IgD-negative memory B cell (primary cell): ENCODE measurements around the gene CCDC90B. TPM values are rescaled to one million over a fixed set of nuclear protein-coding genes. Genes with fewer than 3 reads are reported as not detected.

Experiments used
- H3K27ac Mint-ChIP-seq, 3 donors: one replicate each; pipeline ENCODE4 v1.8.0; 2020 to 2022; ENCODE audit warnings: mild to moderate bottlenecking in 3 of 3, mixed read lengths in 3 of 3, moderate library complexity in 1 of 3
- H3K27me3 Mint-ChIP-seq: one replicate; pipeline ENCODE4 v1.8.0; 2021; ENCODE audit warnings: mixed read lengths
- H3K36me3 Mint-ChIP-seq: one replicate; pipeline ENCODE4 v1.8.0; 2020; ENCODE audit warnings: mild to moderate bottlenecking, mixed read lengths
- H3K4me1 Mint-ChIP-seq, 3 donors: one replicate each; pipeline ENCODE4 v1.8.0; 2020 to 2022; ENCODE audit warnings: mixed read lengths in 3 of 3, mild to moderate bottlenecking in 1 of 3
- H3K4me3 Mint-ChIP-seq, 4 donors: one replicate each; pipeline ENCODE4 v1.8.0; 2020 to 2022; ENCODE audit warnings: mild to moderate bottlenecking in 4 of 4, mixed read lengths in 4 of 4, moderate library complexity in 3 of 4
- H3K9me3 Mint-ChIP-seq, 3 donors: one replicate each; pipeline ENCODE4 v1.8.0; 2020 to 2021; ENCODE audit warnings: mixed read lengths in 3 of 3, mild to moderate bottlenecking in 1 of 3
- polyA plus RNA-seq: library from polyadenylated mRNA; unstranded; fragments of 300-500 nt; fragmentation: Illumina TruSeq; gene quantifications from one replicate; pipeline ENCODE4 v1.2.3, GENCODE V29; 2021

CCDC90B gene
- polyA plus RNA-seq, 1 donor from 2014 or later = 58.3 TPM

DNA sequence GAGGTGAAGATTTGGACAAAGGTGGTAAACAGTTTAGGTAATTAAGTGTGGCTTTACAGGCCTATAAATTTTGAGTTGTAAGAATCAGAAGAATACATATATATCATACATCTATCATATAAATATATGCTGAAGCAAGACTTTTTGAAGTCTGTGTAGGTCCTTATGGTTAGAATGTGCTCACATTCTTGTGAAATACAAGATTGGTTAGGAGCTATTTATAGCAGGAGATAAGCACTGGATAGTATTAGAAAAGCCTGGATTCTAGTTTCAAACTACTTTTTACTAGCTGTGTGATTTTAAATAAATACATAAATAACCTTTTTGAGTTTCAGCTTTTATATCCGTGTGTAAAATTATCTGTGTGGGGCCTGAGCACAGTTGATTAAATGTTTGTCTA is 50.3 kb downstream of the CCDC90B start:
- H3K27ac Mint-ChIP-seq = peak overlapping the region in 1 of 3 donors; percentile 68
- H3K36me3 Mint-ChIP-seq = peaks cover 5% of the 10 kb centered on the region
- H3K9me3 Mint-ChIP-seq = peaks cover 0 to 1% (median under 1%) of the 10 kb centered on the region in 3 donors
- no peak overlapping the region for H3K4me3 Mint-ChIP-seq
- H3K4me1 Mint-ChIP-seq = no peaks in the 10 kb centered on the region
- H3K27me3 Mint-ChIP-seq = peaks cover 2% of the 10 kb centered on the region

DNA sequence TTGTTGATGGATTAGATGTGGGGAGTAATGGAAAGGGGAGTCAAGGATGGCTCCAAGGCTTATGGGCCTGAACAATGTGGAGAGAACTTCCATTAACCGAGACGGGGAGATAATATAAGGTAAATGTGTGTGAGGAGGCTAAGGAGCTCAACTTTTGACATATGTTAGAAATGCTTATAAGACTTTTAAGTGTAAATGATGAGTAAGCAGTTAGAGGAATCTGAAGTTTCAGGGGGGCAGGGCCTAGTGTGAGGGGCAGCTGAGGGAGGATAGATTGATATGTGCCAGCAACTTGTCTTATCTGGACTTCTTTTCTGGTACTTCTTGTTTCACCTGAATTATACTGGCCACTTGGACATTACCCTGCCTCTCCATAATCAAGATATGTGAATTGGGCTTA is 62.7 kb downstream of the CCDC90B start:
- H3K27me3 Mint-ChIP-seq = no peaks in the 10 kb centered on the region
- no peaks in the 10 kb centered on the region for H3K4me1 Mint-ChIP-seq
- H3K4me3 Mint-ChIP-seq = no peak overlapping the region
- H3K27ac Mint-ChIP-seq = no peak overlapping the region
- no peaks in the 10 kb centered on the region for H3K9me3 Mint-ChIP-seq
- H3K36me3 Mint-ChIP-seq = peaks cover 1% of the 10 kb centered on the region

DNA sequence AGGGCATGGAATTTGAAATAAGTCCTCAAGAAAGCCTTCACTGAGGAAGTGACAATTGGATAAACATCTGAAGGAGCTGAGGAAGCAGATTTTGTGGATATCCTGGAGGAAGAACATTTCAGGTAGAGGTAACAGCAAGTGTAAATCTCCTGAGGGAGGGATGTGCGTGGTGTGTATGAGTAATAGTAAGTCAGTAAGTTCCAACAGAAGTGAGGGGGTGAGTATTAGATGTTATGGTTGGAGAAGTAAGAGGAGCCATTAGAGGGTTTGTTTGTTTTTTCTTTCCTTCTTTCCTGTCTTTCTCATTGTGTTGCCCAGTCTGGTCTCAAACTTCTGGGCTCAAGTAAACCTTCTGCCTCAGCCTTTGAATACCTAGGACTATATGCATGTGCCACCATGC is 63.7 kb downstream of the CCDC90B start:
- H3K4me3 Mint-ChIP-seq = no peak overlapping the region
- H3K27me3 Mint-ChIP-seq = no peaks in the 10 kb centered on the region
- H3K27ac Mint-ChIP-seq = peak overlapping the region in 1 of 3 donors; percentile 42
- H3K4me1 Mint-ChIP-seq = no peaks in the 10 kb centered on the region
- H3K9me3 Mint-ChIP-seq = no peaks in the 10 kb centered on the region
- H3K36me3 Mint-ChIP-seq = peaks cover 1% of the 10 kb centered on the region

DNA sequence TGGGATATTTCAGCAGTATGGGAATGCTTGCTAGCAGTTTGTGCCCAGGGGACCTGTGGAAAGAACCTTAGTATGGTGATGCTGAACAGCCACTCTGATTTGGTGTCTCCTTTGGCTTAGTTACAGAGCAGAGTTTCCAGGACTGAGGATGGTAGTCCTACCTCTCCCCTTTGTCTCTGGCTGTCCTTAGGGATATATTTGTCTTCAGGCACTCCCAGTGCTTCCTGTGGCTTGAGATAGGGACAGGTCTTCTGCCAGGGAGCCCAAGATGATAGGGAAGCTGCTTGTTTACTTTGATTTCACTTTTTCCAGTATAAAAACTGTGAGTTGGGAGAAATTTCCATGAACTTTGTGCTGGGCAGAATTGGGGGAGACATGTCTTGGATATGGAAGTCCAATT is 64.5 kb downstream of the CCDC90B start:
- Mint-ChIP-seq H3K9me3 (no peaks in the 10 kb centered on the region), H3K27ac (no peak overlapping the region), H3K36me3 (peaks cover 1% of the 10 kb centered on the region), H3K27me3 (no peaks in the 10 kb centered on the region), H3K4me1 (no peaks in the 10 kb centered on the region), H3K4me3 (no peak overlapping the region)

DNA sequence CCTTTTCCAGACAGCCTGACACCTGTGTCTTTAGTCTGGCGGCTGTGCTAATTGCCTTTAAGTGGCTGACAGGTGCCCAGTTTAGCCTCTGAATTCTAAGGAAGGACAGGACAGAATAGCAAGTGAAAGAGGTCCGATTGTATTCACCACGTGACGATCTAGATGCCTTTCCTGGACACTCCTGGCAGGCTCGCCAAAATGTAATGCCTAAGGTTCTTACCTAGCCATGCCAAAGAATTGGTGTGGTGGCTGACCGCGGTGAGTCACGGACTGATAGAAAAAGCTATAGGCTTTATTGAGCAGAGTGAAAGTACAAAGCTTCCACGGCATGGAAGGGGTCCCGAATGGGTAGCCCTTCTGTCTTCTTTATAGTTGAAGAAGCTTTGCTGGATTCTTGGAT is 65.9 kb downstream of the CCDC90B start:
- Mint-ChIP-seq H3K27ac (no peak overlapping the region), H3K4me1 (no peaks in the 10 kb centered on the region), H3K4me3 (no peak overlapping the region), H3K36me3 (peaks cover 1% of the 10 kb centered on the region), H3K9me3 (no peaks in the 10 kb centered on the region), H3K27me3 (no peaks in the 10 kb centered on the region)

DNA sequence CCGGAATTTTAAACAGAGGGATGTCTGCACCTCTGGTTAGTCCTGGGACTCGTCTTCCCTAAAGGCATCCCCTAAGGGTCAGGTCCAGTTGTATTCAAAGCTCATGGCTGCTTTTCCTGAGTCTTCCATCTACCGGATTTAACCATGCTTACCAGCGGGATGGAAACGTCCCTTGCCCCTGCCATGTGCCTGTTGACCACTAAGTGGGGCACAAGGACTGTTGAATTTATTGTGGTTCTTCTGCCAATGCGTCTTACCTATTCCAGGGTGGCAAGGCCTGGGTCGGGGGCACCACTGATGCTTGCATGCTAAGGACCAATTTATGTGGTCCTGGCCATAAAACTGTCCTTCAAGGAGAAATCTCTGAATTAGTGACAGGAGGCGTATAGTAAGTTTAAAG is 67.1 kb downstream of the CCDC90B start:
- Mint-ChIP-seq H3K27me3 (no peaks in the 10 kb centered on the region), H3K4me3 (no peak overlapping the region), H3K27ac (peak overlapping the region in 1 of 3 donors; percentile 80), H3K9me3 (no peaks in the 10 kb centered on the region), H3K4me1 (no peaks in the 10 kb centered on the region), H3K36me3 (peaks cover 3% of the 10 kb centered on the region)

Other genes with a start within 250 kb of the CCDC90B start
- 39.4 TPM for gene RAB30, start 214.5 kb downstream of the CCDC90B start, polyA plus RNA-seq
- 47.4 TPM for gene PCF11, start 129.2 kb downstream of the CCDC90B start, polyA plus RNA-seq
- 6.0 TPM for gene ANKRD42, start 92.7 kb downstream of the CCDC90B start, polyA plus RNA-seq